ENCODE data around the gene G6PD.
"Not testable (repeated sequence)": the region's sequence is repeated elsewhere in the genome, so short reads cannot be mapped to it uniquely, and the experiment has no call there.

Gene G6PD

DNA sequence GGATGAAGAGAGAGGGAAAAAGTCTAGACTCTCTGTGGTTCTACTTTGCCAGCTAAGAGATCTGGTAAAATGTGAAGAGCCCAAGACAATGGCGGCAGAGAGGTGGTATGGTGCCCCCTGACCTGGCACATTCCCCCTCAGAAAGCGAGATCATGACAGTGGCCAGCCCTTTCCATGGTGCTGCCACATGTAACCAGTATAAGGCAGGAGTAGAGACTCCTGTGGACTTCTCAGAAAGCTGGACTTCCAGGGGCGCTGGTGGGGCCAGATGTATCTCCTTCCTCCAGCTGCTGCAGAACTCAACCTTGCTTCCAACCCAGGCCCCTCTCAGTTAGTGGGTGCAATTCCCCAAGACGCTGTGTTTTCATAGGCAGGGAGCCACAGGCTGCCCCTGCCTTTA lies 47.8 kb upstream of the G6PD start:
- ATAC-seq: no peak
- TF ChIP-seq BACH2 (CRISPR knock-in tag; IDR thresholded peaks at IDR 0.05; ENCODE audit: borderline replicate concordance): no peak
- no peak for TF ChIP-seq GLIS3 (CRISPR knock-in tag; IDR thresholded peaks at IDR 0.05)
- TF ChIP-seq, protein P1, sequence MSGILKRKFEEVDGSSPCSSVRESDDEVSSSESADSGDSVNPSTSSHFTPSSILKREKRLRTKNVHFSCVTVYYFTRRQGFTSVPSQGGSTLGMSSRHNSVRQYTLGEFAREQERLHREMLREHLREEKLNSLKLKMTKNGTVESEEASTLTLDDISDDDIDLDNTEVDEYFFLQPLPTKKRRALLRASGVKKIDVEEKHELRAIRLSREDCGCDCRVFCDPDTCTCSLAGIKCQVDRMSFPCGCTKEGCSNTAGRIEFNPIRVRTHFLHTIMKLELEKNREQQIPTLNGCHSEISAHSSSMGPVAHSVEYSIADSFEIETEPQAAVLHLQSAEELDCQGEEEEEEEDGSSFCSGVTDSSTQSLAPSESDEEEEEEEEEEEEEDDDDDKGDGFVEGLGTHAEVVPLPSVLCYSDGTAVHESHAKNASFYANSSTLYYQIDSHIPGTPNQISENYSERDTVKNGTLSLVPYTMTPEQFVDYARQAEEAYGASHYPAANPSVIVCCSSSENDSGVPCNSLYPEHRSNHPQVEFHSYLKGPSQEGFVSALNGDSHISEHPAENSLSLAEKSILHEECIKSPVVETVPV (CRISPR knock-in tag; IDR thresholded peaks at IDR 0.05): no peak
- TF ChIP-seq ZFP30 (CRISPR knock-in tag; IDR thresholded peaks at IDR 0.05): no peak
- TF ChIP-seq ISL1 (CRISPR knock-in tag; IDR thresholded peaks at IDR 0.05): no peak
- no peak for TF ChIP-seq TCF4 (CRISPR knock-in tag; IDR thresholded peaks at IDR 0.05; ENCODE audit: borderline replicate concordance)
- TF ChIP-seq ZNF565 (CRISPR knock-in tag; conservative IDR thresholded peaks at IDR 0.05; ENCODE audit: low read depth): no peak
- TF ChIP-seq ZNF8 (CRISPR knock-in tag; IDR thresholded peaks at IDR 0.05): no peak

- no peak for ATAC-seq
- TF ChIP-seq, protein P1 (CRISPR knock-in tag; IDR thresholded peaks at IDR 0.05): no peak
- no peak for TF ChIP-seq ARNTL (CRISPR knock-in tag; IDR thresholded peaks at IDR 0.05; ENCODE audit: borderline replicate concordance, low read depth)
- TF ChIP-seq POU6F1 (CRISPR knock-in tag; IDR thresholded peaks at IDR 0.05; ENCODE audit: borderline replicate concordance, low read depth): no peak
Measured at GRCh38 chrX:154593201-154593600, 46.6 kb upstream of the G6PD start.

GRCh38 chrX:154592505-154592904 lies 45.9 kb upstream of the G6PD start:
- no peak for TF ChIP-seq ISL1 (CRISPR knock-in tag; IDR thresholded peaks at IDR 0.05)
- no peak for TF ChIP-seq OSR1 (CRISPR knock-in tag; IDR thresholded peaks at IDR 0.05)
- TF ChIP-seq ZNF565 (CRISPR knock-in tag; conservative IDR thresholded peaks at IDR 0.05; ENCODE audit: low read depth): no peak
- no peak for TF ChIP-seq POU6F1 (CRISPR knock-in tag; IDR thresholded peaks at IDR 0.05; ENCODE audit: borderline replicate concordance, low read depth)
- no peak for TF ChIP-seq TCF4 (CRISPR knock-in tag; IDR thresholded peaks at IDR 0.05; ENCODE audit: borderline replicate concordance)
- TF ChIP-seq ZC3H10 (CRISPR knock-in tag; IDR thresholded peaks at IDR 0.05): no peak
- no peak for TF ChIP-seq BACH2 (CRISPR knock-in tag; IDR thresholded peaks at IDR 0.05; ENCODE audit: borderline replicate concordance)
- TF ChIP-seq ESRRG (CRISPR knock-in tag; IDR thresholded peaks at IDR 0.05): no peak
- no peak for TF ChIP-seq ZNF8 (CRISPR knock-in tag; IDR thresholded peaks at IDR 0.05)
- no peak for ATAC-seq

DNA sequence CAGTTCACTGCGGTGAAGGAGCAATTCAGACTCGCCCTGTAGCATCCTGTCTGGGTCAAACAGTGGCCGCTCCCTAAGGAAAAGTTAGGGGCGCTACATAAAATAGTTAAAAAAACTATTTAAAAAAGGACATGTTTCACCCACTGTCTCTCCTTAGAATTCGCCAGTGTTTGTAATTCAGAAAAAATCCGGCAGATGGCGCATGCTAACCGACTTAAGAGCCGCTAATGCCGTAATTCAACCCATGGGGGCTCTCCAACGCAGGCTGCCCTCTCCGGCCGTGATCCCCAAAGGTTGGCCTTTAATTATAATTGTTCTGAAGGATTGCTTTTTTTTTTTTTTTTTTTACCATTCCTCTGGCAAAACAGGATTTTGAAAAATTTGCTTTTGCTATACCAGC lies 43.8 kb upstream of the G6PD start:
- ATAC-seq: peak; percentile 64

- not testable (repeated sequence) for ATAC-seq
Measured at GRCh38 chrX:154584585-154585183, 38.0 kb upstream of the G6PD start, which contains the start of gene CTAG1A. Gene CTAG1A, plus strand, starts transcription at chrX:154585133. Its CDS starts 74 bp downstream, at chrX:154585207.

DNA sequence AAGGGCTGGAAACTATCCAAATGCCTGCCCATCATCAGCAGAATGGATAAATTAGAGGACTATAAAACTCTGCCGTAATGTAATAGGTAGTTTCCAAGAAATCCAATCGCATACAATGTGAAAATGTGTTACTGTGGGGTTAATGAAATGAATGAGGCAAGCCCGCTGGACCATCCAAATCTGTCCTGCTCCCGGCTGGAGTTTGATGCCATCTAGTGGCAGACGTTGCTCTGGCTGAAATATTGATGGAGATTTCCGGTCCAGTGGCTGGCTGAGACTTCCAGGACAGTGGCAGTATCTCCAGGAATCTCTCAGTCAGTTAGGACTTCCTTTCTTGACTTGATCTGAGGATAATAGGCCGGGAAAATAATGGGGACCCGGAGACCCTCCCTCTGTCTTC lies 36.3 kb upstream of the G6PD start:
- ATAC-seq: peak; percentile 89

DNA sequence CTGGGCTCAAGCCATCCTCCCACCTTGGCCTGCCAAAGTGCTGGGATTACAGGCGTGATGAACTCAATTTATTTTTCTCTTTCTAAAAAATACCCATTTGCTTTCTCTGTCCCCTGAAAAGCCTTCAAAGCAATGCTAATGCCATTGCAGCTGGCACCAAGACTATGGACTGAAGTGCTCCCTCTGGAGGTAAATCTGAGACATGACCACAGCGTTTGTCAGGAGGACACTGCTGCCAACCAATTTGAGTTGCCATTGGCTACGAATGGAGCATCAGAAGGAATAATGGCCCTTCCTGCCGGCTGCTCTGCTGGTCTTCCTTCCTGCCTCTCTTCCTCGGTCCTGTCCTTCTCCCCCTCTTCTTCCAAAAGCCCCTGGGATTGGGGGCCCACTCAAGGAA lies 28.4 kb upstream of the G6PD start:
- ATAC-seq: peak; percentile 91

DNA sequence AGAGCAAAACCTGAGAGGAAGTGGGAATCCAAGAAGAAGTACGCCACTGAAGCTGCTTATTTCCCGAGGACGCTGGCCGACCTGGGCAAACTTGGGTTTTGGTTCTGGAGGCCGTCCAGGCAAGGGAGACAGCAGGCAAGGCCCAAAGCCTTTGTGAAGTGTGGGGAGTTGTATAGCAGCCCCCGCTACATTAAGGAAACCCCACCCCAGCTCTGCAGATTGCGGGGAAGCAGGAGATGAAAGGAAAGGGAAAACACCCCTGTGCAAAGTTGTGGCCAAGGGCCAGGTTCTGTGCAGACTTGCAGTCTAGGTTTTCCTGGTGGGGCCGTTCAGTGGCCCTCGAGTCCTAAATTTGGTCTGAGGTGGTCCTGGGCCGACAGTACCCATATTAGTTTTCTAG lies 26.4 kb upstream of the G6PD start:
- not testable (repeated sequence) for ATAC-seq

DNA sequence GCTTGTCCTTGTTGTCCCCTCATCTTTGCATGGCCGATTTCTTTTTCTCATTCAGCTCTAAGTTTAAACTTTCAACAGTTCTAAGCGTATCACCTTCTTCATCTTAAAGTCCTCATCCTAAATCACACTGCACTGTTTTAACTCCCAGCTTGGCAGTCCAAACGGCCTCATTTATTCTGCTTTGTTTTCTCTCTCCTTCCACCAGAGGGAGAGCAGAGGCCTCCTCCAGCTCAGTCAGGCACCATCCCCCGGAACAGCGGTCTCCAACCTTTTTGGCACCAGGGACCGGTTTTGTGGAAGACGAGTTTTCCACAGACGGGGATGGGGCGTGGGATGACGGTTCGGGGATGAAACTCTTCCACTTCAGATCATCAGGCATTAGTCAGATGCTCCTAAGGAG lies 23.7 kb upstream of the G6PD start:
- ATAC-seq: peak; percentile 63

DNA sequence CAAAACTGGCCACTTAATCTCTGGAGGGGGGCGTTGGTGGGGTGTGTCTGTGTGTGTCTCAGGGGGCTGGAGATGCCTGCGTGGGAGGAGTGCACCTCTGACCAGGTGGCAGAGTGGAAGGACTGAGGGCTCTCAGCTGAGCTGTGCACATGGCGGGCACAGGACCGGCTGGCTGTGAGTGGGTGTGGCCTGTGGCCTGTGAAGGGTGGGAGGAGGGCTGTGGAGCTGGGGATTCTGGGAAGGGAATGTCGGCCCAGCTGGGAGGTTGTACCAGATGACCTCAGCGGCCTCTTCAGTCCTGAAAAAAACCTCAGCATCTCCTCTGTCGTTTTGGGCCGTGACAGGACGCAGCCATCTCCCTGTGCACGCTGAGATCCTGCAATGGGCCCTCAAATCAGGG lies 15.6 kb upstream of the G6PD start:
- ATAC-seq: peak; percentile 14; the same call in 1 of the 3 replicates

DNA sequence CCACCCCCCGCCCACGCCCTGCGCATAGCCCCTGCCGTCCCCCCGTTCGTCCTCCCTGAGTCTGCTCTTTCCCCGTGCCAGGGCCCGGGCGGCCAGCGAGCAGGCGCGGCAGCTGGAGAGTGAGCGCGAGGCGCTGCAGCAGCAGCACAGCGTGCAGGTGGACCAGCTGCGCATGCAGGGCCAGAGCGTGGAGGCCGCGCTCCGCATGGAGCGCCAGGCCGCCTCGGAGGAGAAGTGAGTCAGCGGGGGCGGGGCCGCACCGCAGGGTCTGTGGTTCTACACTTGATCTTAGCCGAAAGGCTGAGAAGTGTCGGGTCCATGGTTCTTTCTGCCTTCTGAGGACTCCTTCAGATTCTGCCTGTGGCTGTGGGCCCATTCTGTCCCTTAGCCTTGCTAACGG lies 13.7 kb upstream of the G6PD start:
- peak; percentile 12 for ATAC-seq

DNA sequence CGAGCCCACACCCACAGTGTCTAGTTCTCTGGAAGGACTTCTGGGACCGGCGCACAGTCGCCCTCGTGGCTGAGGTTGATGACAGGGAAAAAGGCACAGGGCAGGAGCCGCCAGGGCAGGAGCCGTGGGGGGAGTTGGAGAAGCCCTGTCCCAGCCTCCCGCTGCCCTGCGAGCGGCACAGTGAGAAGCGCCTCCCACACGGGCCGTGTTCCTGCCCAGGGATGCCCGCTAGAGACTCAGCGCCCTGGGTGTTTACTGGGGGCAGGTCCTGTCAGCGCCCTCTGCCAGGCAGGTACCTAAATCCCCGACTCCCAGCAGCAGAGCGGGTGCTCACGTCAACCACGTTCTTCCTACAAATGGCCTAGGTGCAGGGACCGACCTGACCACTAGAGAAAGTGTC lies 12.2 kb upstream of the G6PD start:
- not testable (repeated sequence) for ATAC-seq

GRCh38 chrX:154558060-154558690 lies 11.5 kb upstream of the G6PD start:
- not testable (repeated sequence) for ATAC-seq

Measured in SK-N-SH treated with all-trans-retinoic acid at 6 μM for 48 hours (cell line).